Measurements from ENCODE around the gene POU2F1.

The POU2F1 gene

GRCh38 chr1:167273027-167273800 is 52.5 kb downstream of the POU2F1 start:
- no peak for FAIRE-seq

- FAIRE-seq, result no peak
These were observed 53.4 kb downstream of the POU2F1 start for GRCh38 chr1:167274061-167274460.

GRCh38 chr1:167276969-167277368 is 56.3 kb downstream of the POU2F1 start:
- FAIRE-seq, result no peak

- no peak for FAIRE-seq
These were observed 57.8 kb downstream of the POU2F1 start for GRCh38 chr1:167278497-167278896.

GRCh38 chr1:167280912-167281311 is 60.2 kb downstream of the POU2F1 start:
- FAIRE-seq, result no peak

- no peak for FAIRE-seq
These were observed 67.8 kb downstream of the POU2F1 start for GRCh38 chr1:167288390-167289074.

GRCh38 chr1:167289075-167289442 is 68.4 kb downstream of the POU2F1 start:
- no peak for FAIRE-seq

- FAIRE-seq, result no peak
These were observed 69.3 kb downstream of the POU2F1 start for GRCh38 chr1:167289966-167290365.

- no peak for FAIRE-seq
These were observed 71.0 kb downstream of the POU2F1 start for GRCh38 chr1:167291539-167292185.

GRCh38 chr1:167292216-167292615 is 71.5 kb downstream of the POU2F1 start:
- no peak for FAIRE-seq

GRCh38 chr1:167293057-167293456 is 72.4 kb downstream of the POU2F1 start:
- no peak for FAIRE-seq

- no peak for FAIRE-seq
These were observed 73.8 kb downstream of the POU2F1 start for GRCh38 chr1:167294528-167294927.

GRCh38 chr1:167297222-167298214 is 76.8 kb downstream of the POU2F1 start:
- FAIRE-seq, result no peak

GRCh38 chr1:167298325-167298724 is 77.6 kb downstream of the POU2F1 start:
- peak; percentile 65 for FAIRE-seq

- no peak for FAIRE-seq
These were observed 80.7 kb downstream of the POU2F1 start for GRCh38 chr1:167301355-167301754.

- no peak for FAIRE-seq
These were observed 83.5 kb downstream of the POU2F1 start for GRCh38 chr1:167304165-167304564.

- FAIRE-seq, result no peak
These were observed 84.5 kb downstream of the POU2F1 start for GRCh38 chr1:167305059-167305705.

- no peak for FAIRE-seq
These were observed 85.1 kb downstream of the POU2F1 start for GRCh38 chr1:167305706-167306277.

GRCh38 chr1:167310732-167311131 is 90.0 kb downstream of the POU2F1 start:
- FAIRE-seq, result no peak

GRCh38 chr1:167312871-167313270 is 92.2 kb downstream of the POU2F1 start:
- no peak for FAIRE-seq

GRCh38 chr1:167314671-167315070 is 94.0 kb downstream of the POU2F1 start:
- no peak for FAIRE-seq

- no peak for FAIRE-seq
These were observed 96.8 kb downstream of the POU2F1 start for GRCh38 chr1:167317463-167317862.

All from colon (tissue), 2 donors.